IPS-15b (cell line): Measurements from ENCODE around the gene GPHB5.
"Not testable (repeated sequence)": the region's sequence is repeated elsewhere in the genome, so short reads cannot be mapped to it uniquely, and the experiment has no call there.

Experiments
- H3K27me3 ChIP-seq: one replicate; pipeline ENCODE4 v1.6.1; 2013; ENCODE audit warnings: low read length; ENCODE audit not compliant: control insufficient read depth, insufficient read depth
- H3K36me3 ChIP-seq: one replicate; pipeline ENCODE4 v1.6.1; 2013; ENCODE audit warnings: low read length; ENCODE audit not compliant: control insufficient read depth, insufficient read depth
- H3K4me1 ChIP-seq: one replicate; pipeline ENCODE4 v1.6.1; 2013; ENCODE audit warnings: mild to moderate bottlenecking, low read length; ENCODE audit not compliant: control insufficient read depth, insufficient read depth
- H3K4me3 ChIP-seq: one replicate; pipeline ENCODE4 v1.5.1; 2013; ENCODE audit warnings: low read depth, low read length
- H3K9ac ChIP-seq: one replicate; pipeline ENCODE4 v1.6.1; 2013; ENCODE audit warnings: low read depth, mild to moderate bottlenecking, low read length
- H3K9me3 ChIP-seq: one replicate; pipeline ENCODE4 v1.6.1; 2013; ENCODE audit warnings: mild to moderate bottlenecking, low read length; ENCODE audit not compliant: control insufficient read depth, insufficient read depth

The GPHB5 gene

GRCh38 chr14:63322897-63323573 is 4.3 kb upstream of the GPHB5 start:
- Histone ChIP-seq H3K9me3 (no peaks in the 10 kb centered on the region), H3K36me3 (no peaks in the 10 kb centered on the region), H3K9ac (no peak overlapping the region), H3K27me3 (no peaks in the 10 kb centered on the region), H3K4me3 (no peak overlapping the region), H3K4me1 (no peaks in the 10 kb centered on the region)

DNA sequence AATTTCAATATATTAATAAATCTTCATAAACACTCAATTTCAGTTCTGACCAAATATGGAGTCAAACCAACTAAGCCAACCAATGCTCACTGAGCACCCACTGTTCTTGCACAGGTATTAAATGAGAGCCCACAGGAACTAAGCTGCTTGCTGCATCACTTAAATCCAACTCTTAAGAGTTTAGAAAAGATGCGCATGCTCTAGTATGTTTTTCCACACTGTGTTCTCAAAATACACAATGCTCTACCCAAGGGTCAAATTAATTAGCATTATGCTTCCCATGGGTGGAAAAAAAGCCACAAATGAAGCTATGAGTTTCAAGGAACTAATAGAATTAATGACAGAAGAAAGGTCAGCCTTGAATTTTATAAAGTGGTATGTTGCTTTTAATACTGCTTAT is 3.7 kb upstream of the GPHB5 start:
- Histone ChIP-seq H3K4me3 (no peak overlapping the region), H3K4me1 (no peaks in the 10 kb centered on the region), H3K9me3 (no peaks in the 10 kb centered on the region), H3K36me3 (no peaks in the 10 kb centered on the region), H3K27me3 (no peaks in the 10 kb centered on the region), H3K9ac (no peak overlapping the region)

GRCh38 chr14:63308723-63309317 is 9.9 kb downstream of the GPHB5 start:
- H3K4me3 ChIP-seq: no peak overlapping the region
- no peaks in the 10 kb centered on the region for H3K36me3 ChIP-seq
- no peaks in the 10 kb centered on the region for H3K4me1 ChIP-seq
- H3K9ac ChIP-seq: no peak overlapping the region
- no peaks in the 10 kb centered on the region for H3K27me3 ChIP-seq
- no peaks in the 10 kb centered on the region for H3K9me3 ChIP-seq

GRCh38 chr14:63304429-63304828 is 14.3 kb downstream of the GPHB5 start:
- H3K36me3 ChIP-seq, H3K27me3 ChIP-seq, H3K4me1 ChIP-seq, H3K9ac ChIP-seq, H3K4me3 ChIP-seq, H3K9me3 ChIP-seq: not testable (repeated sequence)

DNA sequence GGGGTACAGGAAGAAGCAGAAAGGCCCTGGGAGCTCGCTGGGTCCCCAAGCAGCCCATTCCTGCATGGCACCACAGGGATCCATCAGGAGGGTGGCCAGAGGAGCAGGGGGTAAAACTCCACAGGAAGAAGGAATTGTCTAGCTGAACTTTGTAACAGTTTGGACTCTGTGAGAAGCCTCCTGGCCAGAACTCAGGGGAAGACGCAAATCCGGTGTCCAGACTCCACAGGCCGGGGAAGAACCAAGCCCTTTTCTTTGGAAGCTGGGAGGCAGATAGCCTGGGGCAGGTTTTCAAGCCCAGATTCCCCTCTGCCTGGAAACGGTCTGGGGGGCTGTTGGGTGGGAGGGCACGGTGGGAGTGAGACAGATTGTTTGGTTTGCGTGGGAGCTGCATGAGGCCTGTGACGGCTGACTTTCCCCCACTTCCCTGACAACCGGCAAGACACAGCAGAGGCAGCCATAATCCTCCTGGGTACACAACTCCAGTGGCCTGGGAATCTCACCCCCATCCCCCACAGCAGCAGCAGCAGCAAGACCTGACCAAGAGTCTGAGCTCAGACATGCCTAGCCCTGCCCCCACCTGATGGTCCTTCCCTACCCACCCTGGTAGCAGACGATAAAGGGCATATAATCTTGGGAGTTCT is 16.7 kb downstream of the GPHB5 start:
- Histone ChIP-seq H3K4me1 (no peaks in the 10 kb centered on the region), H3K9ac (no peak overlapping the region), H3K4me3 (no peak overlapping the region), H3K27me3 (no peaks in the 10 kb centered on the region), H3K9me3 (no peaks in the 10 kb centered on the region), H3K36me3 (no peaks in the 10 kb centered on the region)

DNA sequence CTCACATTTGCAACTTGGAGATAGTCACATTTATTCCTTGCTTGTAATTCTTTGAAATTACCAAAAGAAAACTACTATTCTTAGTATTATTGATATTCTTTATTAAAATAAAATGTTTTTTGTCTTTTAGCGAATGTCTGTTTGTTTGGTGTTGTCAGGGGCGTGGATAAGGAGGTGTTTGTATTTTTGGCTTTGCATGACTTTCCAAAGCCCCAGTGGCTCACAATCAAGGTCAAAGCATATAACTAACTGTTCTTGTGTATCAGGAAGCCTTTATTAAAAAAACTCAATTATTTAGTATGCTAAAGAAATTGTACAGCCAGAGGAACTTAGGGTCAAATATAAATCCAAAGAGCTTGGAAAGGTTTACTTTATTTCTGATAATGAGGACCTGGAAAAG is 17.9 kb downstream of the GPHB5 start:
- no peaks in the 10 kb centered on the region for H3K9me3 ChIP-seq
- H3K27me3 ChIP-seq: no peaks in the 10 kb centered on the region
- no peak overlapping the region for H3K9ac ChIP-seq
- H3K36me3 ChIP-seq: no peaks in the 10 kb centered on the region
- no peak overlapping the region for H3K4me3 ChIP-seq
- no peaks in the 10 kb centered on the region for H3K4me1 ChIP-seq

GRCh38 chr14:63299351-63300110 is 19.2 kb downstream of the GPHB5 start:
- H3K9me3 ChIP-seq: no peaks in the 10 kb centered on the region

GRCh38 chr14:63297372-63298063 is 21.2 kb downstream of the GPHB5 start:
- H3K4me3 ChIP-seq: no peak overlapping the region
- no peaks in the 10 kb centered on the region for H3K27me3 ChIP-seq
- no peaks in the 10 kb centered on the region for H3K36me3 ChIP-seq
- H3K9ac ChIP-seq: no peak overlapping the region
- no peaks in the 10 kb centered on the region for H3K4me1 ChIP-seq
- no peaks in the 10 kb centered on the region for H3K9me3 ChIP-seq

More at GRCh38 chr14:63299351-63300110, 19.2 kb downstream of the GPHB5 start:
- Histone ChIP-seq H3K27me3 (no peaks in the 10 kb centered on the region), H3K36me3 (no peaks in the 10 kb centered on the region), H3K9ac (no peak overlapping the region), H3K4me1 (no peaks in the 10 kb centered on the region), H3K4me3 (no peak overlapping the region)

- Histone ChIP-seq H3K9me3 (no peaks in the 10 kb centered on the region), H3K27me3 (no peaks in the 10 kb centered on the region), H3K4me1 (no peaks in the 10 kb centered on the region), H3K36me3 (no peaks in the 10 kb centered on the region), H3K4me3 (no peak overlapping the region), H3K9ac (no peak overlapping the region)
These were observed 22.6 kb downstream of the GPHB5 start for GRCh38 chr14:63296060-63296563.

- no peak overlapping the region for H3K4me3 ChIP-seq
These were observed 23.5 kb downstream of the GPHB5 start for GRCh38 chr14:63295231-63295685.

GRCh38 chr14:63292805-63293204 is 25.9 kb downstream of the GPHB5 start:
- Histone ChIP-seq H3K27me3 (no peaks in the 10 kb centered on the region), H3K9me3 (no peaks in the 10 kb centered on the region), H3K9ac (no peak overlapping the region), H3K36me3 (no peaks in the 10 kb centered on the region), H3K4me3 (no peak overlapping the region), H3K4me1 (no peaks in the 10 kb centered on the region)

More at GRCh38 chr14:63295231-63295685, 23.5 kb downstream of the GPHB5 start:
- Histone ChIP-seq H3K4me1 (no peaks in the 10 kb centered on the region), H3K27me3 (no peaks in the 10 kb centered on the region), H3K9ac (no peak overlapping the region), H3K36me3 (no peaks in the 10 kb centered on the region), H3K9me3 (no peaks in the 10 kb centered on the region)
